H1 (cell line): ENCODE measurements around the gene ETV2. TPM values are rescaled to one million over a fixed set of nuclear protein-coding genes. Genes with fewer than 3 reads are reported as not detected.

Source experiments
- CTCF ChIA-PET: fragments of 300-600 bp; sonication (Branson Sonifier 250); formaldehyde crosslinking; loops from one replicate; lab custom pipeline; 2021; ENCODE audit not compliant: partially characterized antibody; lab: Charles Lee
- POLR2A ChIA-PET: fragments of 300-600 bp; sonication (Branson Sonifier 250); formaldehyde crosslinking; loops from one replicate; lab custom pipeline; 2021; ENCODE audit warnings: inconsistent platforms; ENCODE audit not compliant: partially characterized antibody; lab: Charles Lee
- DNase-seq, 2 experiments: peaks; one replicate each; pipeline versions ENCODE4 v3.0.0 to v3.0.0-alpha.2; 2010 to 2022; ENCODE audit warnings: low spot score in 2 of 2, low read depth in 1 of 2, mixed read lengths in 1 of 2
- FAIRE-seq: peaks from 2 replicates; lab custom pipeline; 2011; peaks lifted over from hg19 to GRCh38; lab: Jason Lieb, UNC
- H2AFZ ChIP-seq: 2 replicates; pipeline ENCODE4 v1.8.1; 2012; ENCODE audit warnings: low read length, inconsistent platforms
- H2AK5ac ChIP-seq: 2 replicates; pipeline ENCODE4 v1.6.1; 2013; ENCODE audit warnings: low read depth, low read length
- H2BK120ac ChIP-seq: replicated peaks from 2 replicates; pipeline ENCODE3; 2013; ENCODE audit warnings: low read depth, low read length, inconsistent platforms
- H2BK12ac ChIP-seq: 2 replicates; pipeline ENCODE4 v1.6.1; 2013; ENCODE audit warnings: low read depth, low read length
- H2BK15ac ChIP-seq: 2 replicates; pipeline ENCODE4 v1.6.1; 2013; ENCODE audit warnings: low read length
- H2BK20ac ChIP-seq: 2 replicates; pipeline ENCODE4 v1.6.1; 2013; ENCODE audit warnings: low read length
- H2BK5ac ChIP-seq: 2 replicates; pipeline ENCODE4 v1.6.1; 2013; ENCODE audit warnings: low read depth, low read length
- H3K14ac ChIP-seq: 2 replicates; pipeline ENCODE4 v1.6.1; 2013; ENCODE audit warnings: inconsistent platforms; ENCODE audit not compliant: insufficient read length
- H3K18ac ChIP-seq: 2 replicates; pipeline ENCODE4 v1.6.1; 2013; ENCODE audit warnings: low read length; ENCODE audit errors: extremely low read depth
- H3K23ac ChIP-seq: 2 replicates; pipeline ENCODE4 v1.6.1; 2013; ENCODE audit warnings: inconsistent platforms; ENCODE audit not compliant: insufficient read length
- H3K23me2 ChIP-seq: 2 replicates; pipeline ENCODE4 v1.6.1; 2013; ENCODE audit warnings: low read depth, low read length
- H3K27ac ChIP-seq: 2 replicates; pipeline ENCODE4 v1.6.1; 2011; ENCODE audit warnings: low read depth, low read length, inconsistent platforms
- H3K27me3 ChIP-seq, 4 experiments: replicated peaks in 1 of 4; 1 replicate in 1 of 4; 2 replicates in 3 of 4; pipeline versions ENCODE4 v1.6.1 to v1.8.1; 2011 to 2013; ENCODE audit warnings: low read length in 3 of 4, mild to moderate bottlenecking in 3 of 4, inconsistent platforms in 2 of 4, mixed read lengths in 2 of 4, moderate library complexity in 1 of 4; ENCODE audit not compliant: control insufficient read depth in 3 of 4, insufficient read depth in 3 of 4; ENCODE audit errors: extremely low read depth in 1 of 4
- H3K36me3 ChIP-seq, 4 experiments: 2 replicates each; pipeline versions ENCODE4 v1.6.1 to v1.8.1; 2011 to 2013; ENCODE audit warnings: mild to moderate bottlenecking in 4 of 4, low read length in 3 of 4, moderate library complexity in 2 of 4, control low read depth in 1 of 4, inconsistent platforms in 1 of 4; ENCODE audit not compliant: insufficient read depth in 4 of 4, control insufficient read depth in 2 of 4
- H3K4ac ChIP-seq: replicated peaks from 2 replicates; pipeline ENCODE3; 2013; ENCODE audit warnings: low read length, low read depth, mixed read lengths, inconsistent platforms; ENCODE audit not compliant: insufficient read length
- H3K4me1 ChIP-seq, 4 experiments: replicated peaks in 1 of 4; 1 replicate in 1 of 4; 2 replicates in 3 of 4; pipeline versions ENCODE4 v1.6.1 to v1.8.1; 2011 to 2013; ENCODE audit warnings: low read length in 3 of 4, inconsistent platforms in 2 of 4, mixed read lengths in 1 of 4; ENCODE audit not compliant: insufficient read depth in 4 of 4, control insufficient read depth in 3 of 4
- H3K4me2 ChIP-seq, 2 experiments: 2 replicates each; pipeline versions ENCODE4 v1.6.1 to v1.8.1; 2011 to 2013; ENCODE audit warnings: low read depth in 2 of 2, low read length in 2 of 2, control low read depth in 1 of 2, inconsistent platforms in 1 of 2, mild to moderate bottlenecking in 1 of 2; ENCODE audit not compliant: insufficient read depth in 1 of 2
- H3K4me3 ChIP-seq, 4 experiments: fragments of 200-600, 300-600 bp in 1 of 4; sonication (generic), shearing (Covaris generic), sonication (Bioruptor Twin) in 1 of 4; 2 replicates each; pipeline versions ENCODE4 v1.5.1 to v1.8.1; 2011 to 2016; ENCODE audit warnings: low read length in 4 of 4, low read depth in 3 of 4, control low read depth in 2 of 4, inconsistent platforms in 2 of 4, mild to moderate bottlenecking in 2 of 4, mixed read lengths in 1 of 4, moderate library complexity in 1 of 4; ENCODE audit not compliant: insufficient read depth in 2 of 4; ENCODE audit errors: extremely low read depth in 1 of 4
- H3K56ac ChIP-seq: replicated peaks from 2 replicates; pipeline ENCODE3; 2013; ENCODE audit warnings: low read depth, mild to moderate bottlenecking, mixed read lengths, low read length, inconsistent platforms; ENCODE audit not compliant: insufficient read length
- H3K79me1 ChIP-seq: 2 replicates; pipeline ENCODE4 v1.6.1; 2013; ENCODE audit warnings: low read depth, low read length, control low read depth
- H3K79me2 ChIP-seq, 2 experiments: 2 replicates each; pipeline versions ENCODE4 v1.6.1 to v1.8.1; 2012 to 2013; ENCODE audit warnings: low read length in 2 of 2, mild to moderate bottlenecking in 2 of 2, inconsistent platforms in 1 of 2; ENCODE audit not compliant: insufficient read depth in 2 of 2, control insufficient read depth in 1 of 2
- H3K9ac ChIP-seq, 4 experiments: replicated peaks in 1 of 4; 1 replicate in 1 of 4; 2 replicates in 3 of 4; pipeline versions ENCODE4 v1.6.1 to v1.8.1; 2011 to 2013; ENCODE audit warnings: low read depth in 3 of 4, low read length in 3 of 4, control low read depth in 2 of 4, mild to moderate bottlenecking in 2 of 4, moderate library complexity in 2 of 4, inconsistent platforms in 1 of 4; ENCODE audit errors: extremely low read depth in 1 of 4
- H3K9me3 ChIP-seq, 2 experiments: 2 replicates each; pipeline versions ENCODE4 v1.6.1 to v1.8.1; 2012 to 2013; ENCODE audit warnings: mild to moderate bottlenecking in 2 of 2, moderate library complexity in 2 of 2, control low read depth in 1 of 2, inconsistent platforms in 1 of 2, low read depth in 1 of 2, low read length in 1 of 2, mixed read lengths in 1 of 2; ENCODE audit not compliant: insufficient read depth in 2 of 2
- H4K20me1 ChIP-seq, 2 experiments: replicated peaks in 1 of 2; 2 replicates each; pipeline versions ENCODE3 to v1.8.1; 2011 to 2013; ENCODE audit warnings: inconsistent platforms in 2 of 2, low read length in 2 of 2, mild to moderate bottlenecking in 1 of 2; ENCODE audit not compliant: insufficient read depth in 2 of 2, control insufficient read depth in 1 of 2
- H4K5ac ChIP-seq: 2 replicates; pipeline ENCODE4 v1.6.1; 2013; ENCODE audit warnings: low read length, low read depth, mixed read lengths, inconsistent platforms; ENCODE audit not compliant: insufficient read length
- H4K8ac ChIP-seq: 2 replicates; pipeline ENCODE4 v1.8.0; 2013; ENCODE audit warnings: mild to moderate bottlenecking, moderate library complexity, low read length, inconsistent platforms; ENCODE audit not compliant: insufficient read depth; ENCODE audit errors: extremely low read depth
- H4K91ac ChIP-seq: replicated peaks from 2 replicates; pipeline ENCODE3; 2013; ENCODE audit warnings: low read length, mixed read lengths, inconsistent platforms; ENCODE audit not compliant: insufficient read length
- ATF3 ChIP-seq: IDR thresholded peaks from 2 replicates; pipeline ENCODE4 v1.6.1; 2011; ENCODE audit warnings: low read depth, mild to moderate bottlenecking, low read length; ENCODE audit not compliant: insufficient read depth
- KDM5A ChIP-seq: fragments of 200-600 bp; IDR thresholded peaks from 2 replicates; pipeline ENCODE4 v1.7.1; 2012; ENCODE audit warnings: mild to moderate bottlenecking, low read length, inconsistent platforms, mixed read lengths
- NRF1 ChIP-seq: IDR thresholded peaks from 2 replicates; pipeline ENCODE4 v1.6.1; 2011; ENCODE audit warnings: mild to moderate bottlenecking, low read depth, low read length, improper control_type of control experiment
- RBBP5 ChIP-seq: IDR thresholded peaks from 2 replicates; pipeline ENCODE4 v1.7.1; 2012; ENCODE audit warnings: low read depth, mild to moderate bottlenecking, inconsistent platforms, low read length, moderate library complexity, borderline replicate concordance
- SUZ12 ChIP-seq: fragments of 200-600 bp; sonication (generic); IDR thresholded peaks from 2 replicates; pipeline ENCODE4 v1.6.1; 2012; ENCODE audit warnings: mild to moderate bottlenecking, inconsistent platforms, low read length, moderate library complexity, mixed read lengths
- TAF1 ChIP-seq: IDR thresholded peaks from 2 replicates; pipeline ENCODE4 v1.6.1; 2011; ENCODE audit warnings: mild to moderate bottlenecking, low read depth, low read length
- WGBS, 2 experiments: shearing (Covaris generic) in 1 of 2; methylation state at CpG; one replicate each; pipeline versions ENCODE4 v1.1.6 to v1.1.7; 2013 to 2015; ENCODE audit warnings: low lambda C conversion rate in 2 of 2, mixed read lengths in 2 of 2, inconsistent platforms in 1 of 2, low coverage in 1 of 2, missing lambda C conversion rate in 1 of 2; ENCODE audit not compliant: insufficient replicate concordance in 2 of 2, insufficient coverage in 1 of 2, insufficient read length in 1 of 2; ENCODE audit errors: extremely low coverage in 1 of 2, missing lambda C conversion rate in 1 of 2; 5-methylcytosine and 5-hydroxymethylcytosine counted together
- polyA plus RNA-seq, 7 experiments: library from polyadenylated mRNA; depleted of rRNA in 3 of 7; stranded (reverse) in 5 of 7; unstranded in 2 of 7; fragments of >200 nt in 5 of 7; fragments of 200-250 nt in 2 of 7; gene quantifications; 1 replicate in 5 of 7; 2 replicates in 1 of 7; 4 replicates in 1 of 7; pipeline versions ENCODE4 v1.2.1 to v1.2.3, GENCODE V29; 2011 to 2013; ENCODE audit warnings: missing spikeins in 2 of 7, mixed read lengths in 2 of 7
- total RNA-seq: library from RNA; stranded (reverse); fragmentation: NEBNext Ultra II Directional; extraction: Animal tissue kit (Norgen Biotek cat#: 25700); gene quantifications from 2 replicates; pipeline ENCODE4 v1.2.1, GENCODE V29; 2021

The ETV2 gene
- total and polyA plus RNA-seq, 2 of the 8 experiments (the other 6 are each of a cell fraction or from before 2014, with no cell fraction given), result 0.88 to 1.3 TPM

- H2BK5ac ChIP-seq, result no peak within 1 kb of the TSS; the same call in 1 of the 2 replicates
Observed at GRCh38 chr19:35666251-35666913, 24.8 kb downstream of the ETV2 start, which contains the start of gene UPK1A. UPK1A (plus strand) TSS chr19:35666517; CDS start chr19:35666813, 296 bp downstream.

More at GRCh38 chr19:35666251-35666913, 24.8 kb downstream of the ETV2 start, which contains the start of gene UPK1A:
- no peaks in the 10 kb centered on the region; a peak in 1 of 7 replicates for H3K27me3 ChIP-seq
- no peaks in the 10 kb centered on the region for H3K23me2 ChIP-seq
- no peak within 1 kb of the TSS for H3K4me3 ChIP-seq
- no peak within 1 kb of the TSS for H2BK120ac ChIP-seq
- 86% methylated on average over 16 of the region's 16 CpGs; no CpG with 5 or more reads in 1 of the 2 experiments for WGBS, 2 experiments
- ChIA-PET CTCF (interaction anchor here (0.5 to 0.7 kb wide), 2 partner anchors 48 to 201 kb away, joined by 3 read pairs; no protein-coding TSS in a partner anchor), POLR2A (interaction anchor here (1.3 to 1.6 kb wide), 2 partner anchors 13 to 18 kb away, joined by 4 read pairs; partner anchors contain the start of gene COX6B1)
- H3K79me2 ChIP-seq, result no peaks in the 10 kb centered on the region
- no peak for DNase-seq
- H3K4ac ChIP-seq, result no peak within 1 kb of the TSS
- H3K36me3 ChIP-seq, result no peaks in the 10 kb centered on the region
- no peak within 1 kb of the TSS for H2BK12ac ChIP-seq
- no peaks in the 10 kb centered on the region for H4K20me1 ChIP-seq
- no peak within 1 kb of the TSS for H3K23ac ChIP-seq
- H2BK15ac ChIP-seq, result no peak within 1 kb of the TSS
- no peak within 1 kb of the TSS for H2AFZ ChIP-seq
- TF ChIP-seq KDM5A, result no peak
- TF ChIP-seq ATF3, result no peak
- TF ChIP-seq NRF1, result no peak
- no peak for TF ChIP-seq RBBP5
- no peak for TF ChIP-seq TAF1
- no peak for TF ChIP-seq SUZ12
- no peaks in the 10 kb centered on the region; the same call in 1 of the 2 replicates for H3K79me1 ChIP-seq
- no peak within 1 kb of the TSS for H3K56ac ChIP-seq
- H4K8ac ChIP-seq, result no peak within 1 kb of the TSS; the same call in 1 of the 2 replicates
- H4K91ac ChIP-seq, result no peak within 1 kb of the TSS
- no peak within 1 kb of the TSS for H3K14ac ChIP-seq
- no peak within 1 kb of the TSS for H2BK20ac ChIP-seq
- FAIRE-seq, result no peak
- H2AK5ac ChIP-seq, result no peak within 1 kb of the TSS
- H3K4me1 ChIP-seq, result peaks cover 0 to 3% (median 0%) of the 10 kb centered on the region in 4 experiments; a peak in 2 of 7 replicates
- H3K9me3 ChIP-seq, result no peaks in the 10 kb centered on the region
- no peak within 1 kb of the TSS for H3K18ac ChIP-seq
- H3K9ac ChIP-seq, result no peak within 1 kb of the TSS
- no peak within 1 kb of the TSS for H3K4me2 ChIP-seq
- H4K5ac ChIP-seq, result no peak within 1 kb of the TSS
- H3K27ac ChIP-seq, result no peak within 1 kb of the TSS
